ENCODE measurements around the gene IRGQ.

DNA sequence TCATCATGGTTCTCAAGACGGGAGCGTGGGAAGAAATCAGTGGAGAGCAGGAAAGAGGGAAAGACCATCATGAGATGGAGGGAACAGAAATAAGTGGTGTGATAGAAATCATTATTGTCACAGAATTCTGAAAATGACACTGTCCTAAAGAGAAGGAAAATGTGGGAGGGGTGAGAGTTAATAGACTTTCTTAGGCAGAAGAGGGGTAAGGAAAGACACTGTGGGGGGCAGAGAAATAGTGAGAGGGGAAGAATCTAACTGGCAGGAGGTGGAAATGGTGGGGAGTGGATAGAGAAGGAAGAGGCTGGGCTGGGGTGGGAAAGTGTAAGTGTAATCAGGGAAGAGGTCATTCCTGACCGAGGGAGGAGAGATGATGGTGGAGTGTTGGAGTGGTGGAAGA lies 17.1 kb downstream of the IRGQ start:
- TF ChIP-seq, protein P1, sequence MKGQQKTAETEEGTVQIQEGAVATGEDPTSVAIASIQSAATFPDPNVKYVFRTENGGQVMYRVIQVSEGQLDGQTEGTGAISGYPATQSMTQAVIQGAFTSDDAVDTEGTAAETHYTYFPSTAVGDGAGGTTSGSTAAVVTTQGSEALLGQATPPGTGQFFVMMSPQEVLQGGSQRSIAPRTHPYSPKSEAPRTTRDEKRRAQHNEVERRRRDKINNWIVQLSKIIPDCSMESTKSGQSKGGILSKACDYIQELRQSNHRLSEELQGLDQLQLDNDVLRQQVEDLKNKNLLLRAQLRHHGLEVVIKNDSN (CRISPR knock-in tag; IDR thresholded peaks at IDR 0.05), result no peak
- TF ChIP-seq ZNF263 (CRISPR knock-in tag; IDR thresholded peaks at IDR 0.05; ENCODE audit: low read depth) (no peak), RELA (CRISPR knock-in tag; IDR thresholded peaks at IDR 0.05; ENCODE audit: borderline replicate concordance) (no peak), ZNF423 (CRISPR knock-in tag; IDR thresholded peaks at IDR 0.05) (no peak), GABPB1 (CRISPR knock-in tag; IDR thresholded peaks at IDR 0.05) (no peak), GRHL2 (CRISPR knock-in tag; IDR thresholded peaks at IDR 0.05; ENCODE audit: insufficient replicate concordance, severe bottlenecking) (no peak)
- TF ChIP-seq, protein P2, sequence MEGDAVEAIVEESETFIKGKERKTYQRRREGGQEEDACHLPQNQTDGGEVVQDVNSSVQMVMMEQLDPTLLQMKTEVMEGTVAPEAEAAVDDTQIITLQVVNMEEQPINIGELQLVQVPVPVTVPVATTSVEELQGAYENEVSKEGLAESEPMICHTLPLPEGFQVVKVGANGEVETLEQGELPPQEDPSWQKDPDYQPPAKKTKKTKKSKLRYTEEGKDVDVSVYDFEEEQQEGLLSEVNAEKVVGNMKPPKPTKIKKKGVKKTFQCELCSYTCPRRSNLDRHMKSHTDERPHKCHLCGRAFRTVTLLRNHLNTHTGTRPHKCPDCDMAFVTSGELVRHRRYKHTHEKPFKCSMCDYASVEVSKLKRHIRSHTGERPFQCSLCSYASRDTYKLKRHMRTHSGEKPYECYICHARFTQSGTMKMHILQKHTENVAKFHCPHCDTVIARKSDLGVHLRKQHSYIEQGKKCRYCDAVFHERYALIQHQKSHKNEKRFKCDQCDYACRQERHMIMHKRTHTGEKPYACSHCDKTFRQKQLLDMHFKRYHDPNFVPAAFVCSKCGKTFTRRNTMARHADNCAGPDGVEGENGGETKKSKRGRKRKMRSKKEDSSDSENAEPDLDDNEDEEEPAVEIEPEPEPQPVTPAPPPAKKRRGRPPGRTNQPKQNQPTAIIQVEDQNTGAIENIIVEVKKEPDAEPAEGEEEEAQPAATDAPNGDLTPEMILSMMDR (IDR thresholded peaks at IDR 0.05), result no peak
- TF ChIP-seq, protein P3, sequence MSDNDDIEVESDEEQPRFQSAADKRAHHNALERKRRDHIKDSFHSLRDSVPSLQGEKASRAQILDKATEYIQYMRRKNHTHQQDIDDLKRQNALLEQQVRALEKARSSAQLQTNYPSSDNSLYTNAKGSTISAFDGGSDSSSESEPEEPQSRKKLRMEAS (CRISPR knock-in tag; IDR thresholded peaks at IDR 0.05), result no peak
- TF ChIP-seq, protein P4, sequence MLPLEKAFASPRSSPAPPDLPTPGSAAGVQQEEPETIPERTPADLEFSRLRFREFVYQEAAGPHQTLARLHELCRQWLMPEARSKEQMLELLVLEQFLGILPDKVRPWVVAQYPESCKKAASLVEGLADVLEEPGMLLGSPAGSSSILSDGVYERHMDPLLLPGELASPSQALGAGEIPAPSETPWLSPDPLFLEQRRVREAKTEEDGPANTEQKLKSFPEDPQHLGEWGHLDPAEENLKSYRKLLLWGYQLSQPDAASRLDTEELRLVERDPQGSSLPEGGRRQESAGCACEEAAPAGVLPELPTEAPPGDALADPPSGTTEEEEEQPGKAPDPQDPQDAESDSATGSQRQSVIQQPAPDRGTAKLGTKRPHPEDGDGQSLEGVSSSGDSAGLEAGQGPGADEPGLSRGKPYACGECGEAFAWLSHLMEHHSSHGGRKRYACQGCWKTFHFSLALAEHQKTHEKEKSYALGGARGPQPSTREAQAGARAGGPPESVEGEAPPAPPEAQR (CRISPR knock-in tag; IDR thresholded peaks at IDR 0.05), result no peak
- TF ChIP-seq, protein P5, sequence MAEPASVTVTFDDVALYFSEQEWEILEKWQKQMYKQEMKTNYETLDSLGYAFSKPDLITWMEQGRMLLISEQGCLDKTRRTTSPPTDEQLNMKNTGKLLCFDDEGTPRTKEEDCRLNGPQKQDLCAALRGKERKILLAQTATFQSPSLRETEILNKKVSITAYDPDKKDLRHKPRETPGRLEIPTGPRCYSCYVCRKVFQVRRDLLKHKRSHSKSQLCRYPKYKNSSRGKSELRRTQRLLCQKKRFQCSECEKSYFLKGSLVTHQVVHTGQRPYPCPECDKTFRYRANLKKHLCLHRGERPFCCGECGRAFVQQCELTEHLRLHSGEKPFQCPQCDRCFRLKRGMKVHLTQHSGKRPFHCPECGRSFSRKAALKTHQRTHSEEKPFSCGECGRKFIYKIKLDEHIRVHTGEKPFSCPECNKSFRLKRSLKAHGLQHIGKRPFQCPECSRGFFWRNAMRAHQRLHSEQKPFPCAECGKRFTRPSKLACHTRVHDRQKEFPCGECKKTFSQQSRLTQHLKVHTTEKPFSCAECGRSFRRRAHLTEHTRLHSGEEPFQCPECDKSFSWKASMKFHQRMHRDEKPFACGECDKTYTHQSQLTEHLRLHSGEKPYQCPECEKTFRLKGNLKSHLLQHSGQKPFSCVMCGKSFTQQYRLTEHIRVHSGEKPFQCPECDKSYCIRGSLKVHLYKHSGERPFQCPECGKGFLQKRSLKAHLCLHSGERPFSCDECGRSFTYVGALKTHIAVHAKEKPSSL (CRISPR knock-in tag; conservative IDR thresholded peaks at IDR 0.05), result no peak
- TF ChIP-seq, protein P6, sequence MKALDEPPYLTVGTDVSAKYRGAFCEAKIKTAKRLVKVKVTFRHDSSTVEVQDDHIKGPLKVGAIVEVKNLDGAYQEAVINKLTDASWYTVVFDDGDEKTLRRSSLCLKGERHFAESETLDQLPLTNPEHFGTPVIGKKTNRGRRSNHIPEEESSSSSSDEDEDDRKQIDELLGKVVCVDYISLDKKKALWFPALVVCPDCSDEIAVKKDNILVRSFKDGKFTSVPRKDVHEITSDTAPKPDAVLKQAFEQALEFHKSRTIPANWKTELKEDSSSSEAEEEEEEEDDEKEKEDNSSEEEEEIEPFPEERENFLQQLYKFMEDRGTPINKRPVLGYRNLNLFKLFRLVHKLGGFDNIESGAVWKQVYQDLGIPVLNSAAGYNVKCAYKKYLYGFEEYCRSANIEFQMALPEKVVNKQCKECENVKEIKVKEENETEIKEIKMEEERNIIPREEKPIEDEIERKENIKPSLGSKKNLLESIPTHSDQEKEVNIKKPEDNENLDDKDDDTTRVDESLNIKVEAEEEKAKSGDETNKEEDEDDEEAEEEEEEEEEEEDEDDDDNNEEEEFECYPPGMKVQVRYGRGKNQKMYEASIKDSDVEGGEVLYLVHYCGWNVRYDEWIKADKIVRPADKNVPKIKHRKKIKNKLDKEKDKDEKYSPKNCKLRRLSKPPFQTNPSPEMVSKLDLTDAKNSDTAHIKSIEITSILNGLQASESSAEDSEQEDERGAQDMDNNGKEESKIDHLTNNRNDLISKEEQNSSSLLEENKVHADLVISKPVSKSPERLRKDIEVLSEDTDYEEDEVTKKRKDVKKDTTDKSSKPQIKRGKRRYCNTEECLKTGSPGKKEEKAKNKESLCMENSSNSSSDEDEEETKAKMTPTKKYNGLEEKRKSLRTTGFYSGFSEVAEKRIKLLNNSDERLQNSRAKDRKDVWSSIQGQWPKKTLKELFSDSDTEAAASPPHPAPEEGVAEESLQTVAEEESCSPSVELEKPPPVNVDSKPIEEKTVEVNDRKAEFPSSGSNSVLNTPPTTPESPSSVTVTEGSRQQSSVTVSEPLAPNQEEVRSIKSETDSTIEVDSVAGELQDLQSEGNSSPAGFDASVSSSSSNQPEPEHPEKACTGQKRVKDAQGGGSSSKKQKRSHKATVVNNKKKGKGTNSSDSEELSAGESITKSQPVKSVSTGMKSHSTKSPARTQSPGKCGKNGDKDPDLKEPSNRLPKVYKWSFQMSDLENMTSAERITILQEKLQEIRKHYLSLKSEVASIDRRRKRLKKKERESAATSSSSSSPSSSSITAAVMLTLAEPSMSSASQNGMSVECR (CRISPR knock-in tag; IDR thresholded peaks at IDR 0.05; ENCODE audit: borderline replicate concordance), result no peak
- TF ChIP-seq, protein P7, sequence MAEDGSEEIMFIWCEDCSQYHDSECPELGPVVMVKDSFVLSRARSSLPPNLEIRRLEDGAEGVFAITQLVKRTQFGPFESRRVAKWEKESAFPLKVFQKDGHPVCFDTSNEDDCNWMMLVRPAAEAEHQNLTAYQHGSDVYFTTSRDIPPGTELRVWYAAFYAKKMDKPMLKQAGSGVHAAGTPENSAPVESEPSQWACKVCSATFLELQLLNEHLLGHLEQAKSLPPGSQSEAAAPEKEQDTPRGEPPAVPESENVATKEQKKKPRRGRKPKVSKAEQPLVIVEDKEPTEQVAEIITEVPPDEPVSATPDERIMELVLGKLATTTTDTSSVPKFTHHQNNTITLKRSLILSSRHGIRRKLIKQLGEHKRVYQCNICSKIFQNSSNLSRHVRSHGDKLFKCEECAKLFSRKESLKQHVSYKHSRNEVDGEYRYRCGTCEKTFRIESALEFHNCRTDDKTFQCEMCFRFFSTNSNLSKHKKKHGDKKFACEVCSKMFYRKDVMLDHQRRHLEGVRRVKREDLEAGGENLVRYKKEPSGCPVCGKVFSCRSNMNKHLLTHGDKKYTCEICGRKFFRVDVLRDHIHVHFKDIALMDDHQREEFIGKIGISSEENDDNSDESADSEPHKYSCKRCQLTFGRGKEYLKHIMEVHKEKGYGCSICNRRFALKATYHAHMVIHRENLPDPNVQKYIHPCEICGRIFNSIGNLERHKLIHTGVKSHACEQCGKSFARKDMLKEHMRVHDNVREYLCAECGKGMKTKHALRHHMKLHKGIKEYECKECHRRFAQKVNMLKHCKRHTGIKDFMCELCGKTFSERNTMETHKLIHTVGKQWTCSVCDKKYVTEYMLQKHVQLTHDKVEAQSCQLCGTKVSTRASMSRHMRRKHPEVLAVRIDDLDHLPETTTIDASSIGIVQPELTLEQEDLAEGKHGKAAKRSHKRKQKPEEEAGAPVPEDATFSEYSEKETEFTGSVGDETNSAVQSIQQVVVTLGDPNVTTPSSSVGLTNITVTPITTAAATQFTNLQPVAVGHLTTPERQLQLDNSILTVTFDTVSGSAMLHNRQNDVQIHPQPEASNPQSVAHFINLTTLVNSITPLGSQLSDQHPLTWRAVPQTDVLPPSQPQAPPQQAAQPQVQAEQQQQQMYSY (CRISPR knock-in tag; IDR thresholded peaks at IDR 0.05), result no peak

Measured in WTC11 (cell line).